HEK293T (cell line): ENCODE data around the gene CCDC88B.

ENCODE experiments used
- CTCF ChIA-PET: fragments of 350-600 bp; formaldehyde crosslinking; extraction: SDS; loops from one replicate; lab custom pipeline; 2021; ENCODE audit warnings: antibody characterized with exemption, inconsistent platforms; lab: Yijun Ruan, JAX
- POLR2A ChIA-PET: fragments of 350-600 bp; formaldehyde crosslinking; extraction: SDS; loops from one replicate; lab custom pipeline; 2020; ENCODE audit warnings: antibody characterized with exemption, inconsistent platforms; lab: Yijun Ruan, JAX
- DNase-seq: peaks from one replicate; pipeline ENCODE4 v3.0.0; 2012; ENCODE audit warnings: mixed read lengths; ENCODE audit errors: extremely low spot score
- ARNT ChIP-seq: fragments of 450-650 bp; IDR thresholded peaks from 2 replicates; pipeline ENCODE4 v1.6.1; 2017; ENCODE audit warnings: mild to moderate bottlenecking
- BHLHE40 ChIP-seq: fragments of 450-650 bp; IDR thresholded peaks from 2 replicates; pipeline ENCODE4 v1.6.1; 2016; ENCODE audit warnings: mild to moderate bottlenecking, moderate library complexity, borderline replicate concordance
- CTBP1 ChIP-seq: fragments of 450-650 bp; IDR thresholded peaks from 2 replicates; pipeline ENCODE4 v1.6.1; 2016; ENCODE audit warnings: borderline replicate concordance
- ELF4 ChIP-seq: fragments of 450-650 bp; IDR thresholded peaks from 2 replicates; pipeline ENCODE4 v1.6.1; 2017; ENCODE audit warnings: antibody characterized with exemption
- FOXA1 ChIP-seq: fragments of 450-650 bp; IDR thresholded peaks from 2 replicates; pipeline ENCODE4 v1.6.1; 2016; ENCODE audit warnings: mild to moderate bottlenecking
- FOXK2 ChIP-seq: fragments of 450-650 bp; IDR thresholded peaks from 2 replicates; pipeline ENCODE4 v1.6.1; 2016; ENCODE audit warnings: mild to moderate bottlenecking
- FOXM1 ChIP-seq: fragments of 450-650 bp; IDR thresholded peaks from 2 replicates; pipeline ENCODE4 v1.6.1; 2017; ENCODE audit warnings: mild to moderate bottlenecking, borderline replicate concordance
- HDGF ChIP-seq: fragments of 450-650 bp; IDR thresholded peaks from 2 replicates; pipeline ENCODE4 v1.6.1; 2017; ENCODE audit warnings: antibody characterized with exemption, borderline replicate concordance
- L3MBTL2 ChIP-seq: fragments of 450-650 bp; conservative IDR thresholded peaks from 2 replicates; pipeline ENCODE4 v1.6.1; 2016; ENCODE audit warnings: mild to moderate bottlenecking
- LEF1 ChIP-seq: fragments of 450-650 bp; IDR thresholded peaks from 2 replicates; pipeline ENCODE4 v1.6.1; 2017; ENCODE audit warnings: mild to moderate bottlenecking, borderline replicate concordance
- NFRKB ChIP-seq: fragments of 450-650 bp; IDR thresholded peaks from 2 replicates; pipeline ENCODE4 v1.6.1; 2016; ENCODE audit warnings: mild to moderate bottlenecking, moderate library complexity
- PKNOX1 ChIP-seq: fragments of 450-650 bp; IDR thresholded peaks from 2 replicates; pipeline ENCODE4 v1.6.1; 2016
- SP1 ChIP-seq: fragments of 450-650 bp; IDR thresholded peaks from 2 replicates; pipeline ENCODE4 v1.6.1; 2017
- SUZ12 ChIP-seq: fragments of 450-650 bp; IDR thresholded peaks from 2 replicates; pipeline ENCODE4 v1.6.1; 2016; ENCODE audit warnings: mild to moderate bottlenecking
- TARDBP ChIP-seq: fragments of 450-650 bp; IDR thresholded peaks from 2 replicates; pipeline ENCODE4 v1.6.1; 2016
- ZNF384 ChIP-seq: fragments of 450-650 bp; IDR thresholded peaks from 2 replicates; pipeline ENCODE4 v1.6.1; 2016

CCDC88B gene

GRCh38 chr11:64349404-64349803, 9.4 kb downstream of the CCDC88B start:
- ChIA-PET POLR2A (interaction anchor here (0.9 to 2.2 kb wide), 2 partner anchors 32 to 74 kb away, joined by 3 to 7 read pairs; partner anchors contain the start of genes PRDX5 and TRMT112), CTCF (interaction anchor here (1.0 to 1.6 kb wide), 2 partner anchors 32 to 44 kb away, joined by 3 to 5 read pairs; partner anchors contain the start of genes ESRRA, PRDX5 and TRMT112)
- no peak for DNase-seq
- TF ChIP-seq NFRKB (no peak), BHLHE40 (no peak), ZNF384 (no peak)

GRCh38 chr11:64351136-64351631, 11.2 kb downstream of the CCDC88B start:
- POLR2A ChIA-PET: no interaction called here
- CTCF ChIA-PET: no interaction called here
- TF ChIP-seq FOXA1 (no peak), FOXK2 (no peak), ARNT (no peak), SP1 (no peak), PKNOX1 (no peak), ZNF384 (no peak), NFRKB (no peak), LEF1 (no peak), FOXM1 (no peak), L3MBTL2 (no peak), BHLHE40 (no peak), SUZ12 (no peak), ELF4 (no peak), TARDBP (no peak), HDGF (no peak), CTBP1 (no peak)
- no peak for DNase-seq

- TF ChIP-seq TARDBP (no peak), SUZ12 (no peak), SP1 (no peak), NFRKB (no peak), ELF4 (no peak), FOXK2 (no peak), FOXA1 (no peak), BHLHE40 (no peak), PKNOX1 (no peak), LEF1 (no peak), FOXM1 (no peak), ARNT (no peak), ZNF384 (no peak), L3MBTL2 (no peak), HDGF (no peak), CTBP1 (no peak)
- DNase-seq: no peak
- ChIA-PET CTCF (interaction anchor here (2.2 to 5.6 kb wide), 2 partner anchors 10 to 35 kb away, joined by 7 to 33 read pairs; partner anchors contain the start of genes CCDC88B, PRDX5 and TRMT112), POLR2A (interaction anchor here (1.2 to 7.1 kb wide), 3 partner anchors 35 to 81 kb away, joined by 4 to 70 read pairs (median 31); partner anchors contain the start of genes PRDX5 and TRMT112)
Measured at GRCh38 chr11:64352099-64352994, 12.3 kb downstream of the CCDC88B start.

GRCh38 chr11:64352995-64353714, 13.2 kb downstream of the CCDC88B start:
- ChIA-PET CTCF (interaction anchor here (2.2 to 5.6 kb wide), 2 partner anchors 11 to 35 kb away, joined by 7 to 33 read pairs; partner anchors contain the start of genes CCDC88B, PRDX5 and TRMT112), POLR2A (interaction anchor here (0.8 to 7.1 kb wide), 4 partner anchors 11 to 82 kb away, joined by 3 to 70 read pairs (median 18); partner anchors contain the start of genes PRDX5 and TRMT112)
- DNase-seq: no peak
- TF ChIP-seq BHLHE40 (no peak), TARDBP (no peak), HDGF (no peak), PKNOX1 (no peak), FOXM1 (no peak)

GRCh38 chr11:64353715-64354506, 13.9 kb downstream of the CCDC88B start:
- CTCF ChIA-PET: interaction anchor here (0.9 to 5.6 kb wide), 11 partner anchors 8 to 335 kb away, joined by 3 to 38 read pairs (median 6); partner anchors contain the start of genes CCDC88B, ESRRA, PRDX5 and TRMT112
- TF ChIP-seq FOXA1 (no peak), HDGF (no peak), FOXK2 (no peak), NFRKB (no peak), SP1 (no peak), FOXM1 (no peak), SUZ12 (no peak), ARNT (no peak), CTBP1 (no peak), PKNOX1 (no peak)
- POLR2A ChIA-PET: interaction anchor here (0.8 to 7.1 kb wide), 9 partner anchors 11 to 109 kb away, joined by 3 to 70 read pairs (median 4); partner anchors contain the start of genes ESRRA, PRDX5 and TRMT112
- DNase-seq: no peak
